IMR-90 (cell line): Measurements from ENCODE around the gene MYO1A. TPM values are rescaled to one million over a fixed set of nuclear protein-coding genes. Genes with fewer than 3 reads are reported as not detected.

Source experiments
- ATAC-seq: fragments of 200-7000 bp; cut with Tn5 transposase; 2 replicates; pipeline ENCODE4 v1.9.1; 2020; ENCODE audit warnings: low read depth, mild to moderate bottlenecking, moderate library complexity
- BruUV-seq: library from RNA; stranded (reverse); fragments of 400-500 nt; replicated peaks from 2 replicates; lab custom pipeline; 2021; lab: Mats Ljungman, UMichigan
- CTCF ChIA-PET: fragments of 300-600 bp; formaldehyde crosslinking; extraction: SDS; loops from one replicate; lab custom pipeline; 2021; ENCODE audit warnings: antibody characterized with exemption; lab: Yijun Ruan, JAX
- POLR2A ChIA-PET: fragments of 300-600 bp; sonication (Branson Sonifier 250); formaldehyde crosslinking; loops from one replicate; lab custom pipeline; 2022; ENCODE audit warnings: antibody characterized with exemption; ENCODE audit not compliant: unreplicated experiment; lab: Charles Lee
- DNase-seq: peaks from one replicate; pipeline ENCODE4 v3.0.0; 2013
- H2AFZ ChIP-seq: replicated peaks from 2 replicates; pipeline ENCODE3; 2013; ENCODE audit warnings: low read length, mild to moderate bottlenecking; ENCODE audit not compliant: poor library complexity
- H2AK5ac ChIP-seq: 2 replicates; pipeline ENCODE4 v1.6.1; 2013; ENCODE audit warnings: low read depth, low read length, inconsistent platforms
- H2AK9ac ChIP-seq: replicated peaks from 2 replicates; pipeline ENCODE3; 2013; ENCODE audit warnings: mild to moderate bottlenecking, low read depth, low read length, moderate library complexity; ENCODE audit not compliant: poor library complexity
- H2BK120ac ChIP-seq: 2 replicates; pipeline ENCODE4 v1.6.1; 2013; ENCODE audit warnings: low read depth, low read length, inconsistent platforms
- H2BK15ac ChIP-seq: 3 replicates; pipeline ENCODE4 v1.6.1; 2013; ENCODE audit warnings: low read depth, low read length, inconsistent platforms
- H2BK20ac ChIP-seq: 2 replicates; pipeline ENCODE4 v1.6.1; 2013; ENCODE audit warnings: low read depth, mild to moderate bottlenecking, inconsistent platforms, low read length, moderate library complexity
- H2BK5ac ChIP-seq: 2 replicates; pipeline ENCODE4 v1.6.1; 2013; ENCODE audit warnings: mild to moderate bottlenecking, low read depth, low read length, inconsistent platforms; ENCODE audit not compliant: poor library complexity, severe bottlenecking
- H3K14ac ChIP-seq: replicated peaks from 2 replicates; pipeline ENCODE4 v1.6.1; 2013; ENCODE audit warnings: low read depth, low read length, inconsistent platforms
- H3K18ac ChIP-seq: 2 replicates; pipeline ENCODE4 v1.6.1; 2013; ENCODE audit warnings: low read depth, low read length, control low read depth
- H3K23ac ChIP-seq: 2 replicates; pipeline ENCODE4 v1.6.1; 2013; ENCODE audit warnings: low read depth, low read length, inconsistent platforms
- H3K27ac ChIP-seq: 2 replicates; pipeline ENCODE4 v1.5.1; 2013; ENCODE audit warnings: mild to moderate bottlenecking, control low read depth, low read length; ENCODE audit not compliant: insufficient read depth
- H3K27me3 ChIP-seq: 2 replicates; pipeline ENCODE4 v1.6.1; 2013; ENCODE audit warnings: low read length; ENCODE audit not compliant: control insufficient read depth, insufficient read depth
- H3K36me3 ChIP-seq: 2 replicates; pipeline ENCODE4 v1.6.1; 2013; ENCODE audit warnings: low read length, mixed read lengths; ENCODE audit not compliant: control insufficient read depth, insufficient read depth
- H3K4ac ChIP-seq: 2 replicates; pipeline ENCODE4 v1.6.1; 2013; ENCODE audit warnings: low read depth, low read length, inconsistent platforms
- H3K4me1 ChIP-seq: 2 replicates; pipeline ENCODE4 v1.6.1; 2013; ENCODE audit warnings: low read length, mixed read lengths; ENCODE audit not compliant: control insufficient read depth, insufficient read depth
- H3K4me2 ChIP-seq: 2 replicates; pipeline ENCODE4 v1.6.1; 2013; ENCODE audit warnings: low read depth, mild to moderate bottlenecking, control low read depth, low read length, moderate library complexity
- H3K4me3 ChIP-seq: 2 replicates; pipeline ENCODE4 v1.5.1; 2013; ENCODE audit warnings: low read depth, mild to moderate bottlenecking, control low read depth, low read length, moderate library complexity; ENCODE audit not compliant: insufficient read depth
- H3K56ac ChIP-seq: 2 replicates; pipeline ENCODE4 v1.6.1; 2013; ENCODE audit warnings: low read length, inconsistent platforms; ENCODE audit not compliant: insufficient read depth; ENCODE audit errors: extremely low read depth
- H3K79me1 ChIP-seq, 2 experiments: 2 replicates each; pipeline ENCODE4 v1.6.1; 2013; ENCODE audit warnings: low read length in 2 of 2, inconsistent platforms in 1 of 2, low read depth in 1 of 2
- H3K9ac ChIP-seq: 2 replicates; pipeline ENCODE4 v1.6.1; 2013; ENCODE audit warnings: low read depth, low read length, control low read depth
- H3K9me1 ChIP-seq: 2 replicates; pipeline ENCODE4 v1.6.1; 2013; ENCODE audit warnings: low read length, inconsistent platforms; ENCODE audit not compliant: insufficient read depth
- H3K9me3 ChIP-seq: 2 replicates; pipeline ENCODE4 v1.6.1; 2013; ENCODE audit warnings: low read length; ENCODE audit not compliant: control insufficient read depth, insufficient read depth
- H4K20me1 ChIP-seq: 2 replicates; pipeline ENCODE4 v1.6.1; 2013; ENCODE audit warnings: low read length, inconsistent platforms; ENCODE audit not compliant: insufficient read depth
- H4K5ac ChIP-seq: 2 replicates; pipeline ENCODE4 v1.6.1; 2013; ENCODE audit warnings: mild to moderate bottlenecking, low read depth, low read length, control low read depth
- H4K8ac ChIP-seq, 2 experiments: 2 replicates each; pipeline ENCODE4 v1.6.1; 2013; ENCODE audit warnings: low read depth in 2 of 2, low read length in 2 of 2, control low read depth in 1 of 2, inconsistent platforms in 1 of 2
- H4K91ac ChIP-seq: 2 replicates; pipeline ENCODE4 v1.6.1; 2013; ENCODE audit warnings: low read depth, low read length, inconsistent platforms; ENCODE audit not compliant: insufficient read depth
- BHLHE40 ChIP-seq: fragments of 150-350 bp; IDR thresholded peaks from 2 replicates; pipeline ENCODE4 v1.6.1; 2016; ENCODE audit warnings: mild to moderate bottlenecking, low read depth, low read length
- CEBPB ChIP-seq: IDR thresholded peaks from 2 replicates; pipeline ENCODE4 v1.6.1; 2012; ENCODE audit warnings: low read depth, low read length, improper control_type of control experiment
- CHD1 ChIP-seq: IDR thresholded peaks from 2 replicates; pipeline ENCODE4 v1.6.1; 2012; ENCODE audit warnings: low read depth, low read length, improper control_type of control experiment
- FOS ChIP-seq: fragments of 150-350 bp; IDR thresholded peaks from 2 replicates; pipeline ENCODE4 v1.6.1; 2016; ENCODE audit warnings: low read depth, low read length
- MAFK ChIP-seq: IDR thresholded peaks from 2 replicates; pipeline ENCODE4 v1.6.1; 2012; ENCODE audit warnings: low read depth, low read length, improper control_type of control experiment
- MAZ ChIP-seq: IDR thresholded peaks from 2 replicates; pipeline ENCODE4 v1.6.1; 2012; ENCODE audit warnings: low read depth, mild to moderate bottlenecking, low read length, improper control_type of control experiment, moderate library complexity, borderline replicate concordance
- MXI1 ChIP-seq: IDR thresholded peaks from 2 replicates; pipeline ENCODE4 v1.6.1; 2012; ENCODE audit warnings: low read depth, mild to moderate bottlenecking, low read length, moderate library complexity, borderline replicate concordance
- POLR2A ChIP-seq: IDR thresholded peaks from 2 replicates; pipeline ENCODE4 v1.6.1; 2012; ENCODE audit warnings: mild to moderate bottlenecking, low read depth, low read length
- RAD21 ChIP-seq: IDR thresholded peaks from 2 replicates; pipeline ENCODE4 v1.6.1; 2012; ENCODE audit warnings: low read length, improper control_type of control experiment
- RCOR1 ChIP-seq: IDR thresholded peaks from 2 replicates; pipeline ENCODE4 v1.6.1; 2012; ENCODE audit warnings: mild to moderate bottlenecking, low read length, improper control_type of control experiment; ENCODE audit not compliant: insufficient replicate concordance
- SMC3 ChIP-seq: fragments of 150-350 bp; IDR thresholded peaks from 2 replicates; pipeline ENCODE4 v1.6.1; 2016; ENCODE audit warnings: low read depth, mild to moderate bottlenecking, antibody characterized with exemption, low read length, moderate library complexity
- WGBS, 2 experiments: methylation state at CpG; one replicate each; pipeline versions ENCODE4 v1.1.5 to v1.1.7; 2013; ENCODE audit warnings: missing lambda C conversion rate in 2 of 2; ENCODE audit not compliant: insufficient read length in 1 of 2; ENCODE audit errors: extremely low coverage in 2 of 2; 5-methylcytosine and 5-hydroxymethylcytosine counted together
- dilution Hi-C: fragments of 300-500 bp; cut with HindIII; formaldehyde crosslinking; loops from one replicate; pipeline ENCODE4 v1.14.3; 2018; ENCODE audit warnings: low sequenced_read_pairs; ENCODE audit not compliant: unreplicated experiment
- in situ Hi-C: fragments of 300-500 bp; cut with MboI; formaldehyde crosslinking; loops from 3 replicates; pipeline ENCODE4 v1.14.3; 2019; ENCODE audit warnings: low sequenced_read_pairs, inconsistent platforms, mixed read lengths
- intact Hi-C: fragments of 100-400 bp; cut with micrococcal nuclease; formaldehyde crosslinking; loops from 2 replicates; pipeline ENCODE4 v1.10.0; 2022
- polyA plus RNA-seq, 3 experiments: library from polyadenylated mRNA; depleted of rRNA; stranded (reverse); fragments of >200 nt; gene quantifications; 2 replicates each; pipeline ENCODE4 v1.2.3, GENCODE V29; 2012; ENCODE audit warnings: low replicate concordance in 1 of 3
- total RNA-seq: library from RNA; depleted of rRNA; stranded (reverse); fragments of >200 nt; gene quantifications from 2 replicates; pipeline ENCODE4 v1.2.3, GENCODE V29; 2012
- TF ChIP-seq, protein P1 (sequence below): conservative IDR thresholded peaks from 2 replicates; pipeline ENCODE4 v1.5.1; 2012; ENCODE audit warnings: mild to moderate bottlenecking, low read depth, low read length, improper control_type of control experiment
- TF ChIP-seq, protein P2 (sequence below): fragments of 150-350 bp; IDR thresholded peaks from 2 replicates; pipeline ENCODE4 v1.6.1; 2017; ENCODE audit warnings: mild to moderate bottlenecking, antibody characterized with exemption, low read length, low read depth

The MYO1A gene
- total and polyA plus RNA-seq, 2 of the 4 experiments (the other 2 are of a cell fraction): under 0.01 TPM; not detected in 1

DNA sequence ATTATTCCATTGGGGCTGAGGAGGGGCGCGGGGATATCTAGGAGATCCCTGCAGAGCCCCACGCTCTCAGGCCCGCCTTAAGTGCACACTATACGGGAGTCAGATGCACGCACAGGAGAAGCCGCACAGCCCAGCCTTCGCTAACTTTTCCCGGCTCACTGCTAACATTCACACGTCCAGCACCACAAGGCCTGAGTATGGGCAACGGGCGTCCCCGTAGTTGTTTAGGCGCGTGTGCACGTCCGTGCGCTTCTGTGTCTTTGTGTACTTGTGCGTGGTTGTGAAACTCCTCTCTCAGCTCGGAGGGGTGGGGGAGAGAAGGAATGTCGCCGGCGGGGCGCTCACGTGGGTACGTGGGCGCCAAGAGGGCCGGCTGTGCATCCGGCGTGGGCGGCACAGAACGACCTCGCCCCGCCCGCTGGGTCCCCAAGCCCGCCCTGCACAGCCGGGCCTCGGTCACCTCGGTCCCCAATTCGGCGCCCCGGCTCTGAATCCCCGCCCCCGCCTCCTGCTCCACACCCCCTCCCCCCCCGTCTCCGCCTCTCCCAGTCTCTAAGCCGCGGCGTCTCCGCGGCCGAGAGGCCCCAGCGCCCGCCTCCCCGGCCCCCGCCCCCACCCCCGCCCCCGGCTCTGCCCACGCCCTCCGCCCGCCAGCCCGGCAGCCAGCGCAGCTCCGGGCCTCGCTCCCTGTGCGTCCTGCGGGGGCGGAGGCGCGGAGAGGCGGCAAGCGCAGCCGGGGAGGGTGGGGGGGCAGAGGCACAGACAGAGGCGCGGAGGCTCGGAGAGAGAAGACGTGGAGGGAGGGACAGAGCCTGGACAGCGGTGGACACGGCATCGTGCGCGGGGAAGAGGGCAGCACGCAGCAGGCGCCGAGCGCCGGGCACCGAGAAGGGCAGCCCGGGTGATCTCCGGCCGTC is 38.7 kb upstream of the MYO1A start, which contains the start of gene NAB2:
Gene NAB2, plus strand, starts transcription at position 761 of the 917 bp plus-strand sequence. CDS start 158 bp downstream, outside the sequence.
- peak within 1 kb of the TSS; percentile 100 for H3K23ac ChIP-seq
- H3K79me1 ChIP-seq: peaks cover 5 to 52% of the 10 kb centered on the region in 2 experiments; a peak in 3 of 4 replicates
- dilution Hi-C loops: no loop called here
- peaks cover 44% of the 10 kb centered on the region for H4K20me1 ChIP-seq
- peak within 1 kb of the TSS; percentile 100 for H3K9ac ChIP-seq
- H3K14ac ChIP-seq: peak within 1 kb of the TSS; percentile 100
- no peaks in the 10 kb centered on the region for H3K9me3 ChIP-seq
- ATAC-seq (peak; percentile 50), DNase-seq (peak; percentile 97)
- peak within 1 kb of the TSS; percentile 100 for H2AK9ac ChIP-seq
- peak within 1 kb of the TSS; percentile 96 for H4K5ac ChIP-seq
- ChIA-PET CTCF (no interaction called here), POLR2A (interaction anchor here (0.5 to 1.6 kb wide), 7 partner anchors 9 to 101 kb away, joined by 3 to 9 read pairs (median 3); partner anchors contain the start of genes NEMP1 and STAT6)
- TF ChIP-seq RAD21 (no peak), POLR2A (peak; percentile 86), CHD1 (peak; percentile 93; the same call in 1 of the 2 replicates), RCOR1 (no peak), BHLHE40 (peak; percentile 94), CEBPB (peak; percentile 98), SMC3 (no peak), FOS (no peak), MAZ (peak; percentile 92), MAFK (no peak), MXI1 (peak; percentile 87)
- TF ChIP-seq, protein P1, sequence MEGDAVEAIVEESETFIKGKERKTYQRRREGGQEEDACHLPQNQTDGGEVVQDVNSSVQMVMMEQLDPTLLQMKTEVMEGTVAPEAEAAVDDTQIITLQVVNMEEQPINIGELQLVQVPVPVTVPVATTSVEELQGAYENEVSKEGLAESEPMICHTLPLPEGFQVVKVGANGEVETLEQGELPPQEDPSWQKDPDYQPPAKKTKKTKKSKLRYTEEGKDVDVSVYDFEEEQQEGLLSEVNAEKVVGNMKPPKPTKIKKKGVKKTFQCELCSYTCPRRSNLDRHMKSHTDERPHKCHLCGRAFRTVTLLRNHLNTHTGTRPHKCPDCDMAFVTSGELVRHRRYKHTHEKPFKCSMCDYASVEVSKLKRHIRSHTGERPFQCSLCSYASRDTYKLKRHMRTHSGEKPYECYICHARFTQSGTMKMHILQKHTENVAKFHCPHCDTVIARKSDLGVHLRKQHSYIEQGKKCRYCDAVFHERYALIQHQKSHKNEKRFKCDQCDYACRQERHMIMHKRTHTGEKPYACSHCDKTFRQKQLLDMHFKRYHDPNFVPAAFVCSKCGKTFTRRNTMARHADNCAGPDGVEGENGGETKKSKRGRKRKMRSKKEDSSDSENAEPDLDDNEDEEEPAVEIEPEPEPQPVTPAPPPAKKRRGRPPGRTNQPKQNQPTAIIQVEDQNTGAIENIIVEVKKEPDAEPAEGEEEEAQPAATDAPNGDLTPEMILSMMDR: no peak
- TF ChIP-seq, protein P2, sequence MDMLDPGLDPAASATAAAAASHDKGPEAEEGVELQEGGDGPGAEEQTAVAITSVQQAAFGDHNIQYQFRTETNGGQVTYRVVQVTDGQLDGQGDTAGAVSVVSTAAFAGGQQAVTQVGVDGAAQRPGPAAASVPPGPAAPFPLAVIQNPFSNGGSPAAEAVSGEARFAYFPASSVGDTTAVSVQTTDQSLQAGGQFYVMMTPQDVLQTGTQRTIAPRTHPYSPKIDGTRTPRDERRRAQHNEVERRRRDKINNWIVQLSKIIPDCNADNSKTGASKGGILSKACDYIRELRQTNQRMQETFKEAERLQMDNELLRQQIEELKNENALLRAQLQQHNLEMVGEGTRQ: peak; percentile 93
- peak within 1 kb of the TSS; percentile 99 for H3K27ac ChIP-seq
- peaks cover 32% of the 10 kb centered on the region for H3K36me3 ChIP-seq
- WGBS, 2 experiments: 1% methylated on average over 17 of the region's 91 CpGs; no CpG with 5 or more reads in 1 of the 2 experiments
- H2BK20ac ChIP-seq: peak within 1 kb of the TSS; percentile 64; the same call in 1 of the 2 replicates
- H3K18ac ChIP-seq: peak within 1 kb of the TSS; percentile 96
- no peaks in the 10 kb centered on the region for H3K27me3 ChIP-seq
- peak within 1 kb of the TSS; percentile 99 for H2BK5ac ChIP-seq
- peak within 1 kb of the TSS; percentile 92 for H3K4me2 ChIP-seq
- H2AFZ ChIP-seq: peak within 1 kb of the TSS; percentile 86
- H4K8ac ChIP-seq: peak within 1 kb of the TSS; percentile 96 to 99
- peak within 1 kb of the TSS; percentile 93 for H2BK120ac ChIP-seq
- H3K4me3 ChIP-seq: peak within 1 kb of the TSS; percentile 98
- BruUV-seq: no TSS peak
- intact Hi-C loops: loop anchor here (1.0 to 2.0 kb wide), 2 partner anchors 16 to 23 kb away; partner anchors contain the start of gene STAT6
- peak within 1 kb of the TSS; percentile 100 for H2AK5ac ChIP-seq
- H3K56ac ChIP-seq: peak within 1 kb of the TSS; percentile 99
- H2BK15ac ChIP-seq: peak within 1 kb of the TSS; percentile 86; the same call in 2 of the 3 replicates
- H4K91ac ChIP-seq: peak within 1 kb of the TSS; percentile 98
- peaks cover 6% of the 10 kb centered on the region for H3K9me1 ChIP-seq
- peak within 1 kb of the TSS; percentile 100 for H3K4ac ChIP-seq
- peaks cover 32% of the 10 kb centered on the region for H3K4me1 ChIP-seq
- in situ Hi-C loops: no loop called here
